Head of caudate nucleus (tissue), 42 donors: ENCODE data around the gene WWOX.

Experiments
- DNase-seq, 42 donors: peaks; one replicate each; pipeline versions ENCODE4 v3.0.0 to v3.0.0-alpha.2; 2020 to 2021; ENCODE audit warnings: mixed read lengths in 7 of 42
- intact Hi-C: fragments of 100-400 bp; cut with DNase I; formaldehyde crosslinking; loops from one replicate; pipeline ENCODE4 v1.15.0; 2022

Gene WWOX

GRCh38 chr16:78431701-78432100, 332.2 kb downstream of the WWOX start:
- intact Hi-C loops = no loop called here
- DNase-seq = no peak

- intact Hi-C loops = no loop called here
- no peak for DNase-seq
Observed at GRCh38 chr16:78432451-78432850, 333.0 kb downstream of the WWOX start.

- no peak for DNase-seq
- intact Hi-C loops = no loop called here
Observed at GRCh38 chr16:78433116-78433515, 333.7 kb downstream of the WWOX start.

- intact Hi-C loops = no loop called here
- DNase-seq = no peak
Observed at GRCh38 chr16:78434401-78434800, 334.9 kb downstream of the WWOX start.

- DNase-seq = no peak
- intact Hi-C loops = no loop called here
Observed at GRCh38 chr16:78435260-78435659, 335.8 kb downstream of the WWOX start.

- intact Hi-C loops = no loop called here
- no peak for DNase-seq
Observed at GRCh38 chr16:78436023-78436422, 336.6 kb downstream of the WWOX start.

- intact Hi-C loops = no loop called here
- DNase-seq = no peak
Observed at GRCh38 chr16:78436846-78437245, 337.4 kb downstream of the WWOX start.

GRCh38 chr16:78437352-78437968, 338.0 kb downstream of the WWOX start:
- intact Hi-C loops = no loop called here
- peak in 41 of 42 donors; percentile 19 to 83 (median 54) for DNase-seq

GRCh38 chr16:78438219-78438618, 338.8 kb downstream of the WWOX start:
- no peak for DNase-seq
- intact Hi-C loops = no loop called here

- intact Hi-C loops = no loop called here
- no peak for DNase-seq
Observed at GRCh38 chr16:78438632-78439031, 339.2 kb downstream of the WWOX start.

- no peak for DNase-seq
- intact Hi-C loops = no loop called here
Observed at GRCh38 chr16:78439646-78440045, 340.2 kb downstream of the WWOX start.

GRCh38 chr16:78441298-78441697, 341.8 kb downstream of the WWOX start:
- intact Hi-C loops = no loop called here
- peak in 1 of 42 donors; percentile 34 for DNase-seq

GRCh38 chr16:78443542-78444364, 344.3 kb downstream of the WWOX start:
- DNase-seq = peak in 1 of 42 donors; percentile 14
- intact Hi-C loops = no loop called here

- no peak for DNase-seq
- intact Hi-C loops = no loop called here
Observed at GRCh38 chr16:78445818-78446217, 346.4 kb downstream of the WWOX start.

GRCh38 chr16:78446486-78446885, 347.0 kb downstream of the WWOX start:
- DNase-seq = no peak
- intact Hi-C loops = no loop called here

GRCh38 chr16:78446992-78447563, 347.6 kb downstream of the WWOX start:
- intact Hi-C loops = no loop called here
- no peak for DNase-seq

- no peak for DNase-seq
- intact Hi-C loops = no loop called here
Observed at GRCh38 chr16:78448658-78449271, 349.3 kb downstream of the WWOX start.

- intact Hi-C loops = no loop called here
Observed at GRCh38 chr16:78450255-78450654, 350.8 kb downstream of the WWOX start.

GRCh38 chr16:78452025-78452555, 352.6 kb downstream of the WWOX start:
- intact Hi-C loops = no loop called here
- no peak for DNase-seq

More at GRCh38 chr16:78450255-78450654, 350.8 kb downstream of the WWOX start:
- DNase-seq = no peak

GRCh38 chr16:78455861-78456260, 356.4 kb downstream of the WWOX start:
- peak in 1 of 42 donors; percentile 17 for DNase-seq
- intact Hi-C loops = no loop called here
